HCT116 (cell line): ENCODE results near the gene IAH1. TPM values are rescaled to one million over a fixed set of nuclear protein-coding genes. Genes with fewer than 3 reads are reported as not detected.

Experiments used
- ATAC-seq: fragments of 200-7000 bp; cut with Tn5 transposase; 2 replicates; pipeline ENCODE4 v1.9.1; 2020; ENCODE audit warnings: mild to moderate bottlenecking, moderate library complexity
- BruUV-seq: library from RNA; stranded (reverse); fragments of 400-500 nt; replicated peaks from 2 replicates; lab custom pipeline; 2021; lab: Mats Ljungman, UMichigan
- CTCF ChIA-PET: fragments of 300-600 bp; sonication (Branson Sonifier 250); formaldehyde crosslinking; loops from one replicate; lab custom pipeline; 2021; ENCODE audit warnings: antibody characterized with exemption; lab: Charles Lee
- POLR2A ChIA-PET: fragments of 300-600, 350-600 bp; sonication (Branson Sonifier 250); formaldehyde crosslinking; loops from one replicate; lab custom pipeline; 2021; ENCODE audit warnings: antibody characterized with exemption; lab: Charles Lee
- RAD21 ChIA-PET, 2 experiments: fragments of 300-600 bp; sonication (Branson Sonifier 250); formaldehyde crosslinking; loops; one replicate each; lab custom pipeline; 2023; ENCODE audit warnings: low total read pairs in 2 of 2; ENCODE audit not compliant: uncharacterized antibody in 2 of 2, unreplicated experiment in 2 of 2, low non-redundant PET in 1 of 2; lab: Charles Lee
- DNase-seq: peaks from one replicate; pipeline ENCODE4 v3.0.0-alpha.2; 2010; ENCODE audit warnings: low read depth, low spot score
- H2AFZ ChIP-seq: fragments of 200-600 bp; shearing (Covaris generic), sonication (generic); 2 replicates; pipeline ENCODE4 v1.6.1; 2017; ENCODE audit warnings: low read depth, mixed run types, mixed read lengths, antibody characterized with exemption, low read length; ENCODE audit not compliant: poor library complexity, severe bottlenecking
- H3K27ac ChIP-seq: 2 replicates; pipeline ENCODE4 v1.5.1; 2012; ENCODE audit warnings: low read depth, low read length
- H3K27me3 ChIP-seq: fragments of 200-600 bp; sonication (generic); 2 replicates; pipeline ENCODE4 v1.6.1; 2016; ENCODE audit warnings: mixed run types, low read length, mixed read lengths; ENCODE audit not compliant: insufficient read depth
- H3K36me3 ChIP-seq, 2 experiments: fragments of 200-500 bp in 1 of 2; fragments of 200-600 bp in 1 of 2; sonication (Bioruptor generic) in 1 of 2; sonication (generic) in 1 of 2; 2 replicates each; pipeline versions ENCODE4 v1.5.1 to v1.6.1; 2014 to 2016; ENCODE audit warnings: low read length in 2 of 2, inconsistent platforms in 1 of 2, mixed read lengths in 1 of 2, mixed run types in 1 of 2; ENCODE audit not compliant: insufficient read depth in 2 of 2, control insufficient read depth in 1 of 2
- H3K4me1 ChIP-seq, 2 experiments: fragments of 200-600 bp in 1 of 2; sonication (generic) in 1 of 2; 2 replicates each; pipeline versions ENCODE4 v1.5.1 to v1.6.1; 2012 to 2017; ENCODE audit warnings: low read length in 2 of 2, inconsistent platforms in 1 of 2, mild to moderate bottlenecking in 1 of 2, mixed read lengths in 1 of 2, mixed run types in 1 of 2, moderate library complexity in 1 of 2; ENCODE audit not compliant: insufficient read depth in 2 of 2, control insufficient read depth in 1 of 2
- H3K4me2 ChIP-seq: fragments of 200-600 bp; sonication (generic); 2 replicates; pipeline ENCODE4 v1.6.1; 2017; ENCODE audit warnings: mixed run types, low read length, mixed read lengths
- H3K4me3 ChIP-seq, 2 experiments: fragments of 200-600 bp in 1 of 2; sonication (generic) in 1 of 2; replicated peaks in 1 of 2; 2 replicates each; pipeline ENCODE4 v1.5.1; 2011 to 2016; ENCODE audit warnings: low read length in 2 of 2, control low read depth in 1 of 2, low read depth in 1 of 2, mild to moderate bottlenecking in 1 of 2, mixed read lengths in 1 of 2, mixed run types in 1 of 2
- H3K79me2 ChIP-seq: fragments of 200-600 bp; sonication (generic); 2 replicates; pipeline ENCODE4 v1.6.1; 2017; ENCODE audit warnings: mild to moderate bottlenecking, mixed run types, low read length, moderate library complexity, mixed read lengths; ENCODE audit not compliant: insufficient read depth
- H3K9ac ChIP-seq: fragments of 200-600 bp; sonication (generic); 2 replicates; pipeline ENCODE4 v1.6.1; 2016; ENCODE audit warnings: low read length, mixed read lengths
- H3K9me2 ChIP-seq: fragments of 200-600 bp; sonication (generic), shearing (Covaris generic); 2 replicates; pipeline ENCODE4 v1.6.1; 2017; ENCODE audit warnings: mixed run types, mild to moderate bottlenecking, moderate library complexity; ENCODE audit not compliant: insufficient read depth
- H3K9me3 ChIP-seq, 2 experiments: fragments of 200-500 bp in 1 of 2; fragments of 200-600 bp in 1 of 2; sonication (Bioruptor generic) in 1 of 2; sonication (generic) in 1 of 2; 2 replicates each; pipeline ENCODE4 v1.6.1; 2014 to 2017; ENCODE audit warnings: low read length in 2 of 2, mixed read lengths in 2 of 2, inconsistent platforms in 1 of 2, low read depth in 1 of 2, mild to moderate bottlenecking in 1 of 2, mixed run types in 1 of 2, moderate library complexity in 1 of 2; ENCODE audit not compliant: control insufficient read depth in 1 of 2, insufficient read depth in 1 of 2
- H4K20me1 ChIP-seq: fragments of 200-600 bp; sonication (generic), shearing (Covaris generic); 2 replicates; pipeline ENCODE4 v1.6.1; 2017; ENCODE audit warnings: mixed run types, mild to moderate bottlenecking, moderate library complexity; ENCODE audit not compliant: insufficient read depth
- CEBPB ChIP-seq: IDR thresholded peaks from 2 replicates; pipeline ENCODE4 v1.6.1; 2012; ENCODE audit warnings: low read depth
- ELF1 ChIP-seq: IDR thresholded peaks from 2 replicates; pipeline ENCODE4 v1.6.1; 2012; ENCODE audit warnings: low read depth, borderline replicate concordance
- FOSL1 ChIP-seq: IDR thresholded peaks from 2 replicates; pipeline ENCODE4 v1.6.1; 2012; ENCODE audit warnings: low read depth
- POLR2A ChIP-seq: IDR thresholded peaks from 2 replicates; pipeline ENCODE4 v1.7.0; 2011; ENCODE audit warnings: borderline replicate concordance; ENCODE audit not compliant: insufficient read depth, insufficient read length; ENCODE audit errors: extremely low read depth
- POLR2AphosphoS5 ChIP-seq: IDR thresholded peaks from 2 replicates; pipeline ENCODE4 v1.6.1; 2011; ENCODE audit warnings: mild to moderate bottlenecking, low read depth, low read length, moderate library complexity
- SP1 ChIP-seq: IDR thresholded peaks from 2 replicates; pipeline ENCODE4 v1.6.1; 2012; ENCODE audit warnings: low read depth
- ZFX ChIP-seq: fragments of 450-650 bp; IDR thresholded peaks from 2 replicates; pipeline ENCODE4 v1.6.1; 2017
- intact Hi-C: fragments of 100-400 bp; cut with micrococcal nuclease; formaldehyde crosslinking; loops from 2 replicates; pipeline ENCODE4 v1.10.0; 2022
- total RNA-seq: library from RNA; stranded (reverse); gene quantifications from one replicate; pipeline ENCODE4 v1.2.1, GENCODE V29; 2021; ENCODE audit not compliant: unreplicated experiment
- TF ChIP-seq, protein P1 (sequence below): IDR thresholded peaks from 2 replicates; pipeline ENCODE4 v1.6.1; 2012; ENCODE audit warnings: low read depth

IAH1 gene
- total RNA-seq, 1 experiment from 2014 or later, result 35.1 TPM

DNA sequence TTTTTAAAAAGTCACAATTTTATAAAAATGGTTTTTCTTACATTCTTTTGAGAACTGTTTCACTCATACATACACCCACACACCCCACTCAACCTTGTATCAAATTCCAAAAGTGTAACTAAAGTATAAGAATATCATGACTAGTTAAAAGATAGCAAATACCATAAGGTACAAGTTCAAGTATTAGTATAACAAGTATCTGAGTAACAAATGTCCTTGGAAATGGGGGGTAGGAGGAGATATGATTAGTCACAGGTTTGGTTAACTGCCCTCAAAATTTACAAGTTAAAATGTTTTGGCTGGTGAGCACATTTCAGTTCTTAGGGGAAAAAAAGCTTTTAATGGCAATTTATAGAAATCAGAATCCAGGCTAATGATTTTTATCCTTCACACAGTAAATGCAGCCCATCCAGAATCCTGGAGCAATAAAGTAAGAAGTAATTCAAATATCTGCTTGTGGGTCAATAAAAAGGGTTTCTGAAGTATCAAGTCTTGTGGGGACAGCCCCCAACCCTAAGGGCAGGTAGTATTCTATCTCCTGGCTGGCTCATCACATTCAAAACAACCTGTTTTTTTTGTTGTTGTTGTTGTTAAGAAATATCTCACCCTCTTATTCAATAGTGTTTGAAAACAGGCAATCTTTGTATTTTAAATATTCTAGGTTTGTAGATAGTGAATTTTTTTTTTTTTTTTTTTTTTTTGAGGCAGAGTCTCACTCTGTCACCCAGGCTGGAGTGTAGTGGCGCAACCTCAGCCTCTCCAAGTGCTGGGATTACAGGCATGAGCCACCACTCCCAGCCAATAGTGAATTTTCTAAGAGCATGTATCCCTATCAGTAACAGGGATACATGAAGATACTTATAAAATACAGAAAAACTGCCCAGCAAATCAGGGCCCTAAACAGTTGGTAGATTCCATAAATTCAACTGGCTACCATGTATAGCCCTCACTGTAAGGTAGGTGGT lies 14.5 kb downstream of the IAH1 start:
- no TSS peak for BruUV-seq
- no peak overlapping the region for H2AFZ ChIP-seq
- ATAC-seq (no peak), DNase-seq (no peak)
- no peaks in the 10 kb centered on the region for H4K20me1 ChIP-seq
- H3K4me1 ChIP-seq, result no peaks in the 10 kb centered on the region
- POLR2A ChIA-PET, result no interaction called here
- H3K9ac ChIP-seq, result no peak overlapping the region
- H3K27me3 ChIP-seq, result no peaks in the 10 kb centered on the region
- no peaks in the 10 kb centered on the region for H3K9me2 ChIP-seq
- H3K9me3 ChIP-seq, result no peaks in the 10 kb centered on the region
- RAD21 ChIA-PET, result no interaction called here
- no peak for TF ChIP-seq CEBPB
- TF ChIP-seq, protein P1, sequence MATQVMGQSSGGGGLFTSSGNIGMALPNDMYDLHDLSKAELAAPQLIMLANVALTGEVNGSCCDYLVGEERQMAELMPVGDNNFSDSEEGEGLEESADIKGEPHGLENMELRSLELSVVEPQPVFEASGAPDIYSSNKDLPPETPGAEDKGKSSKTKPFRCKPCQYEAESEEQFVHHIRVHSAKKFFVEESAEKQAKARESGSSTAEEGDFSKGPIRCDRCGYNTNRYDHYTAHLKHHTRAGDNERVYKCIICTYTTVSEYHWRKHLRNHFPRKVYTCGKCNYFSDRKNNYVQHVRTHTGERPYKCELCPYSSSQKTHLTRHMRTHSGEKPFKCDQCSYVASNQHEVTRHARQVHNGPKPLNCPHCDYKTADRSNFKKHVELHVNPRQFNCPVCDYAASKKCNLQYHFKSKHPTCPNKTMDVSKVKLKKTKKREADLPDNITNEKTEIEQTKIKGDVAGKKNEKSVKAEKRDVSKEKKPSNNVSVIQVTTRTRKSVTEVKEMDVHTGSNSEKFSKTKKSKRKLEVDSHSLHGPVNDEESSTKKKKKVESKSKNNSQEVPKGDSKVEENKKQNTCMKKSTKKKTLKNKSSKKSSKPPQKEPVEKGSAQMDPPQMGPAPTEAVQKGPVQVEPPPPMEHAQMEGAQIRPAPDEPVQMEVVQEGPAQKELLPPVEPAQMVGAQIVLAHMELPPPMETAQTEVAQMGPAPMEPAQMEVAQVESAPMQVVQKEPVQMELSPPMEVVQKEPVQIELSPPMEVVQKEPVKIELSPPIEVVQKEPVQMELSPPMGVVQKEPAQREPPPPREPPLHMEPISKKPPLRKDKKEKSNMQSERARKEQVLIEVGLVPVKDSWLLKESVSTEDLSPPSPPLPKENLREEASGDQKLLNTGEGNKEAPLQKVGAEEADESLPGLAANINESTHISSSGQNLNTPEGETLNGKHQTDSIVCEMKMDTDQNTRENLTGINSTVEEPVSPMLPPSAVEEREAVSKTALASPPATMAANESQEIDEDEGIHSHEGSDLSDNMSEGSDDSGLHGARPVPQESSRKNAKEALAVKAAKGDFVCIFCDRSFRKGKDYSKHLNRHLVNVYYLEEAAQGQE, result no peak
- TF ChIP-seq POLR2AphosphoS5, result no peak
- TF ChIP-seq ZFX, result no peak
- no peak for TF ChIP-seq SP1
- no peak for TF ChIP-seq POLR2A
- TF ChIP-seq FOSL1, result no peak
- TF ChIP-seq ELF1, result no peak
- H3K4me2 ChIP-seq, result no peak overlapping the region
- intact Hi-C loops, result no loop called here
- CTCF ChIA-PET, result no interaction called here
- H3K4me3 ChIP-seq, result no peak overlapping the region
- H3K36me3 ChIP-seq, result peaks cover 59 to 71% of the 10 kb centered on the region in 2 experiments
- H3K79me2 ChIP-seq, result no peaks in the 10 kb centered on the region
- no peak overlapping the region for H3K27ac ChIP-seq
